ENCODE results near the gene TMEM62.

TMEM62 gene

DNA sequence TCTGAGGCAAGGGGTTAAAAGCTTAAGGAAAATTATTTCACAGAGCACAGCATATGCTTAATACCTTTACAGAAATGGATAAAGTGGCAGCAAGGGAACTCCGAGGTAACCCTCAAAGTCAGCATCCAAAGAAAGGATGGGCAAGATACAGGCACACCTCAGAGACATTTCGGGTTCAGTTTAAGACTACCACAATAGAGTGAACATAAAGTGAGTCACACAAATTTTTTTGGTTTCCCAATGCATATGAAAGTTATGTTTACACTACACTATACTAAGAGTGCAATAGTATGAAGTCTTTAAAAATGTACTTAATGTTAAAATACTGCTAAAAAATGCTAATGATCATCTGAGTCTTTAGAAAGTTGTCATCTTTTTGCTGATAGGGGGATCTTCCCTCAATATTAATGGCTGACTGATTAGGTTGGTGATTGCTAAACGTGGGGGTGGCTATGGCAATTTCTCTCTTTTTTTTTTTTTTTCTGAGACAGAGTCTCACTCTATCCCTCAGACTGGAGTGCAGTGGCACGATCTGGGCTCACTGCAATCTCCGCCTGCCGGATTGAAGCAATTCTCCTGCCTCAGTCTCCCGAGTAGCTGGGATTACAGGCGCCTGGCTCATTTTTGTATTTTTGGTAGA lies 37.6 kb upstream of the TMEM62 start:
- no peak overlapping the region for H3K4me3 ChIP-seq (ENCODE audit: low read depth, low read length)
- TF ChIP-seq, protein P1, sequence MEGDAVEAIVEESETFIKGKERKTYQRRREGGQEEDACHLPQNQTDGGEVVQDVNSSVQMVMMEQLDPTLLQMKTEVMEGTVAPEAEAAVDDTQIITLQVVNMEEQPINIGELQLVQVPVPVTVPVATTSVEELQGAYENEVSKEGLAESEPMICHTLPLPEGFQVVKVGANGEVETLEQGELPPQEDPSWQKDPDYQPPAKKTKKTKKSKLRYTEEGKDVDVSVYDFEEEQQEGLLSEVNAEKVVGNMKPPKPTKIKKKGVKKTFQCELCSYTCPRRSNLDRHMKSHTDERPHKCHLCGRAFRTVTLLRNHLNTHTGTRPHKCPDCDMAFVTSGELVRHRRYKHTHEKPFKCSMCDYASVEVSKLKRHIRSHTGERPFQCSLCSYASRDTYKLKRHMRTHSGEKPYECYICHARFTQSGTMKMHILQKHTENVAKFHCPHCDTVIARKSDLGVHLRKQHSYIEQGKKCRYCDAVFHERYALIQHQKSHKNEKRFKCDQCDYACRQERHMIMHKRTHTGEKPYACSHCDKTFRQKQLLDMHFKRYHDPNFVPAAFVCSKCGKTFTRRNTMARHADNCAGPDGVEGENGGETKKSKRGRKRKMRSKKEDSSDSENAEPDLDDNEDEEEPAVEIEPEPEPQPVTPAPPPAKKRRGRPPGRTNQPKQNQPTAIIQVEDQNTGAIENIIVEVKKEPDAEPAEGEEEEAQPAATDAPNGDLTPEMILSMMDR (IDR thresholded peaks at IDR 0.05; ENCODE audit: low read depth, low read length): no peak

DNA sequence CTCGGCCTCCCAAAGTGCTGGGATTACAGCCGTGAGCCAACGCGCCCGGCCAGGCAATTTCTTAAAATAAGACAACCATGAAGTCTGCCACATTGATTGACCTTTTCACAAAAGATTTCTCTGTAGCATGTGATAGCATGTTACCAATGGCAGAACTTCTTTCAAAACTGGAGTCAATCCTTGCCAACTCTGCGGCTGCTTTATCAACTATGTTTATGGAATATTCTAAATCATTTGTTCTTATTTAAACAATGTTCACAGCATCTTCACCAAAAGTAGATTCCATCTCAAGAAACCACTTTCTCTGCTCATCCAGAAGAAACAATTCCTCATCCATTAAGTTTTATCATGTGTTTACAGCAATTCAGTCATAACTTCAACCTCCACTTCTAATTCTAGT lies 37.0 kb upstream of the TMEM62 start:
- TF ChIP-seq, protein P1 (IDR thresholded peaks at IDR 0.05; ENCODE audit: low read depth, low read length): no peak

DNA sequence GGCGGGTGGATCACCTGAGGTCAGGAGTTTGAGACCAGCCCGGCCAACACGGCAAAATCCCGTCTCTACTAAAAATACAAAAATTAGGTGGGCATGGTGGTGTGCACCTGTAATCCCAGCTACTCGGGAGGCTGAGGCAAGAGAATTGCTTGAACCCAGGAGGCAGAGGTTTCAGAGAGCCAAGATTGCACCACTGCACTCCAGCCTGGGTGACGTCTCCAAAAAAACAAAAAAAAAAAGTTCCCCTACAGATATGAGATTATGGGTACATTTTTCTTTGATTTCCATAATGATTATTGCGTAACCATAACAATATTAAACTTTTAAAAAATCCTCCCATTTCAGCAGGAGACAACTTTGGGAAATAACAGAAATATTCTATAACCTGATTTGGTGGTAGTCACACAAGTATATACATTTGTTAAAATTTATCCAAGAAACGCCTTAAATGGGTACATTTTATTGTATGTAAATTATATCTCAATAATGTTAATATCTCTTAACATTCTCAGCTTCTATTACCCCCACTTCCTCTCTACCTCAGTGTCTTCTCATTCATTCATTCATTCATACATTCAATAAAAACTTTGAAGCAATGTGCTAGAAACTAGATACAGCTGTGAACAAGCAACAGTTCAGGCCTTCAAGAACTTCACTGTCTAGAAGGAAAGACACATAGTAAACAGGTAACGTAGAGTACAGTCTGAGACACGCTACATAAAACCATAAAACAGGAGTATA lies 34.1 kb upstream of the TMEM62 start:
- TF ChIP-seq, protein P1 (IDR thresholded peaks at IDR 0.05; ENCODE audit: low read depth, low read length): no peak
- H3K4me3 ChIP-seq (ENCODE audit: low read depth, low read length): no peak overlapping the region

More for the DNA sequence above, 37.0 kb upstream of the TMEM62 start:
- no peak overlapping the region for H3K4me3 ChIP-seq (ENCODE audit: low read depth, low read length)

DNA sequence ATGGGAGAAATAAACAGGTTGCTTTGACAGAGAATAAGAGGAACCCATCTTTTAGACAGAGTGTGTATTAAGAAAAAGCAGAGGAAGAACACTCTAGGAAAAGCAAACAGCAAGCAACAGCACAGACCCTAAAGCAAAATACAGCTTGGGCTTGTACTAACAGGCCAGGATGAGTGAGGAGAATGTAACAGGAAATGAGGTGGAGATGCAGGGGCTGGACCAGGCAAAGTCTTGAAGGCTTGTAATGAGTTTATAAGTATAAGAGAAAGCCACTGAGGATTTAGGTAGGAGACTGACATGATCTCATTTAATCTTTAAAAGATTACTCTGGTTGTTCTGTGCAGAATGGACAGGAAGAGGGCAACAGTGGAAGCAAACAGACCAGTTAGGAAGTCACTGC lies 32.4 kb upstream of the TMEM62 start:
- H3K4me3 ChIP-seq (ENCODE audit: low read depth, low read length): no peak overlapping the region
- TF ChIP-seq, protein P1 (IDR thresholded peaks at IDR 0.05; ENCODE audit: low read depth, low read length): no peak

DNA sequence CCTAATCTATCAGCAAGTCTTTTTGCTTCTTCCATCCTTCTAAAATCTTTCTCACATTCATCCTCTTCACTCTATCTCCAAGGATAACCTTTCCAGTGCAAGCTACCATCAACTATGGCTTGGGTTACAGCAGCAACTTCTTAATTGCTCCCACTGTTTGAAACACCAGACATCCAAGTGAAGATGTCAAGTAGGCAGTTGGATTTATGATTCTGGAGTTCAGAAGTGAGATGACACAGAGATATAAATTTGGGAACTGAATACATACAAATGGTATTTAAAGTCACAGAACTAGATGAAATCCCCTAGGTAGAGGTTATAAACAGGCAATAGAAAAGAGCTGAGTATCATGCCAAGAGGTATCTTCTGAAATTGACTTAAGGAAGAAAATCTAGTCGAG lies 31.2 kb upstream of the TMEM62 start:
- no peak overlapping the region for H3K4me3 ChIP-seq (ENCODE audit: low read depth, low read length)
- TF ChIP-seq, protein P1 (IDR thresholded peaks at IDR 0.05; ENCODE audit: low read depth, low read length): no peak

DNA sequence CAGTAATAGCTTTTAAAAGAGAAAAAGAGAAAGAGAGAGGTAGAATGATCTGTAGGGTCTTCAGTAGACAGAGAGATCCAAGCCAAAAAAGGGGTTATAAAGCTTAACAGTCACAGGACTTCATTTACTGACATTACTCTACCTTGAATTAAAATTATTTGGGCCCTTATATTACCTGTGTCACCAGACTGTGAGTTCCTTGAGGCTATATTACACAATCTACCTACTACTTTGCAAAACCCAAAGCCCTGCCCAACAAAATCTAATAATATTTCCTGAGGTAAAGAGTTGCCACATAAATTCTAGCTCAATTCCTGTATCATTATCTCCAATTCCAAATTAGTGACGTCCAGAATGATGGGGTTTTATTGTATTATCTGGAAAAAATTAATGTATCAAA lies 29.5 kb upstream of the TMEM62 start:
- TF ChIP-seq, protein P1 (IDR thresholded peaks at IDR 0.05; ENCODE audit: low read depth, low read length): no peak
- no peak overlapping the region for H3K4me3 ChIP-seq (ENCODE audit: low read depth, low read length)

DNA sequence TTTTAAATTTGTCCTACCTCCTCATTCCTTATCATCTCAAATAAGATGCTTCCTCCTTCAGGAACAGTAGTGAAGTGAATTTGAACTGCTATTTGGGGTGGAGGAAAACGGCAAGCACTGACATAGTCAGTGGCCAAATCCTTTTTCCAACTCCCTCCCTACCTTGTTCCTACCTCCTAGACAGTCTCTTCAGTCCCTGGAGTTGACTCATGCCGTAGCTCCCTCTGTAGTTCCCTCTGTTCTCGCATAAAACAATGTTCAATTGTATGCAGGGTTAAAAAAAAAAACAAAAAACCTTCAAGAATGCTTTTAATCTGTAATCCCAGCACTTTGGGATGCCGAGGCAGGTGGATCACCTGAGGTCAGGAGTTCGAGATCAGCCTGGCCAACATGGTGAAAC lies 29.0 kb upstream of the TMEM62 start:
- TF ChIP-seq, protein P1 (IDR thresholded peaks at IDR 0.05; ENCODE audit: low read depth, low read length): no peak
- 0 out of 2 replicates have a peak overlapping the region, but pooled peaks have one; percentile 4 for H3K4me3 ChIP-seq (ENCODE audit: low read depth, low read length)
